Left ventricle myocardium inferior (tissue), 1 donor: Measurements from ENCODE around the gene SRP68. TPM values are rescaled to one million over a fixed set of nuclear protein-coding genes. Genes with fewer than 3 reads are reported as not detected.
A peak's percentile ranks its signal among the peaks of the same experiment; 100 is the strongest.

ENCODE experiments used
- DNase-seq: peaks from one replicate; pipeline ENCODE4 v3.0.0-alpha.2; 2020
- H3K27ac ChIP-seq: fragments of 200-600 bp; replicated peaks from 2 replicates; pipeline ENCODE4 v1.8.0; 2021
- H3K27me3 ChIP-seq: fragments of 200-600 bp; 2 replicates; pipeline ENCODE4 v1.8.0; 2021; ENCODE audit warnings: low read depth
- H3K36me3 ChIP-seq: fragments of 200-600 bp; 2 replicates; pipeline ENCODE4 v1.8.0; 2021
- H3K4me1 ChIP-seq: fragments of 200-600 bp; 2 replicates; pipeline ENCODE4 v1.8.0; 2021
- H3K4me3 ChIP-seq: fragments of 200-600 bp; 2 replicates; pipeline ENCODE4 v1.8.0; 2021; ENCODE audit warnings: mild to moderate bottlenecking, moderate library complexity
- H3K9me3 ChIP-seq: fragments of 200-600 bp; replicated peaks from 2 replicates; pipeline ENCODE4 v1.8.0; 2021
- CTCF ChIP-seq: fragments of 200-600 bp; IDR thresholded peaks from 2 replicates; pipeline ENCODE4 v1.8.0; 2021; ENCODE audit warnings: antibody characterized with exemption, mild to moderate bottlenecking, borderline replicate concordance
- intact Hi-C: fragments of 100-400 bp; cut with micrococcal nuclease; formaldehyde crosslinking; loops from one replicate; pipeline ENCODE4 v1.11.0; 2022
- total RNA-seq: library from RNA; stranded (reverse); fragmentation: NEBNext Ultra II Directional; extraction: Animal tissue kit (Norgen Biotek cat#: 25700); gene quantifications from one replicate; pipeline ENCODE4 v1.2.1, GENCODE V29; 2021
- donor health status: DM: no; HTN: yes; CAD: no; lungs with severe emphysema.

Gene SRP68
- total RNA-seq, 1 donor from 2014 or later: 57.4 TPM

GRCh38 chr17:76008630-76009425 is 63.5 kb downstream of the SRP68 start:
- no peaks in the 10 kb centered on the region for H3K36me3 ChIP-seq
- DNase-seq: no peak
- H3K4me1 ChIP-seq: peaks cover 8% of the 10 kb centered on the region
- intact Hi-C loops: loop anchor here (5.0 kb wide), 1 partner anchor 102 kb away; no protein-coding TSS in a partner anchor
- no peak overlapping the region for H3K4me3 ChIP-seq
- H3K27me3 ChIP-seq: no peaks in the 10 kb centered on the region
- H3K9me3 ChIP-seq: no peaks in the 10 kb centered on the region
- H3K27ac ChIP-seq: no peak overlapping the region
- no peak for TF ChIP-seq CTCF

- no peaks in the 10 kb centered on the region for H3K36me3 ChIP-seq
- intact Hi-C loops: loop anchor here (5.0 kb wide), 1 partner anchor 101 kb away; no protein-coding TSS in a partner anchor
- H3K4me1 ChIP-seq: peaks cover 14% of the 10 kb centered on the region
- no peak overlapping the region for H3K27ac ChIP-seq
- DNase-seq: no peak
- TF ChIP-seq CTCF: no peak
- no peaks in the 10 kb centered on the region for H3K27me3 ChIP-seq
- H3K4me3 ChIP-seq: no peak overlapping the region
- no peaks in the 10 kb centered on the region for H3K9me3 ChIP-seq
These were observed 64.1 kb downstream of the SRP68 start for GRCh38 chr17:76008208-76008607.

GRCh38 chr17:76007850-76008165 is 64.5 kb downstream of the SRP68 start:
- no peak for DNase-seq
- intact Hi-C loops: loop anchor here (5.0 kb wide), 1 partner anchor 101 kb away; no protein-coding TSS in a partner anchor
- Histone ChIP-seq H3K4me3 (no peak overlapping the region), H3K27ac (no peak overlapping the region), H3K36me3 (no peaks in the 10 kb centered on the region), H3K4me1 (peaks cover 17% of the 10 kb centered on the region), H3K9me3 (no peaks in the 10 kb centered on the region), H3K27me3 (no peaks in the 10 kb centered on the region)
- no peak for TF ChIP-seq CTCF

- Histone ChIP-seq H3K27me3 (no peaks in the 10 kb centered on the region), H3K36me3 (peaks cover 1% of the 10 kb centered on the region), H3K9me3 (no peaks in the 10 kb centered on the region), H3K4me1 (peaks cover 17% of the 10 kb centered on the region), H3K27ac (no peak overlapping the region), H3K4me3 (no peak overlapping the region)
- no peak for DNase-seq
- no peak for TF ChIP-seq CTCF
- intact Hi-C loops: loop anchor here (5.0 kb wide), 1 partner anchor 100 kb away; no protein-coding TSS in a partner anchor
These were observed 65.0 kb downstream of the SRP68 start for GRCh38 chr17:76007131-76007849.

DNA sequence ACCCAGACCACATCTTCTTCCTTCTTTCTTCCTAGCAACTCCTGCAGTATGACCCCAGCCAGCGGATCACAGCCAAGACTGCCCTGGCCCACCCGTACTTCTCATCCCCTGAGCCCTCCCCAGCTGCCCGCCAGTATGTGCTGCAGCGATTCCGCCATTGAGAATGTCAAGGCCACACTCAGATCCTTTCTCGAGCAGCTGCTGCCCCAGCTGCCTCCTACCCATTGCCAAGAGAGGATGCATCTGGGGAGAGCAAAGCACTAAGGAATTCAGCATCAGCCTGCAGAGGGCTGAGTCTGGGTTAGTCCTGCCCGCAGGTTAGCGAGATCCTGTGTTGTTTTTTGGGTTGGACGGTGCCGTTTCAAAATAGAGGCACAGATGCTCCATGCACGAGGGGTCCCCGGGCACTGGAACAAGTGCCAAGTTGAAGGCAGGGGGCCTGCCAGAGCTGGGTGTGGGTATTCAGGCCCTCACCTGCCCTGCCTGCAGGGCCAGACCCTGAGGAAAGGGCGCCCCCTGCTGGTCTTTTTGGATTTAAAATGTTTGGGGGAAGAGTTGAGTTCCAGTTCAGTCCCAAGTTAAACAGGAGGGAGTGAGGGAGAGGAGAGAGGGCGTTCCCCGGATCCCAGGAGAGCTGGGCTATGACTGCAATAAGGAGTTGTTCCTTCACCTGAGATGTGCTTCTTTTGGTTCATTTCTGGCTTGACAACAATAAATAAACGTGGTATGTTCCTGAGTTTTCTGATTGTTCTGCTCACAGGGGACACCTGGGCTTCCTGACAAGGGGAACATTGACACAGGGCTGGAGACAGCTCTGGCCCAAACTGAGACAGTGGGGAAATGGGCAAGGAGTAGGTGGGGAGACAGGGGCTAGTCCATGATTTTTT is 66.8 kb downstream of the SRP68 start:
- Histone ChIP-seq H3K36me3 (peaks cover 5% of the 10 kb centered on the region), H3K4me3 (no peak overlapping the region), H3K4me1 (peaks cover 17% of the 10 kb centered on the region), H3K27me3 (no peaks in the 10 kb centered on the region), H3K9me3 (no peaks in the 10 kb centered on the region), H3K27ac (peak overlapping the region; percentile 7)
- peak; percentile 50 for DNase-seq
- TF ChIP-seq CTCF: peak; percentile 77
- intact Hi-C loops: loop anchor here (5.0 kb wide), 1 partner anchor 98 kb away; no protein-coding TSS in a partner anchor
